DMS 273 (cell line): ENCODE measurements around the gene LGR6.
"Not testable (repeated sequence)": the region's sequence is repeated elsewhere in the genome, so short reads cannot be mapped to it uniquely, and the experiment has no call there.

Source experiments
- DNase-seq: peaks from one replicate; lab custom pipeline; 2025; ENCODE audit not compliant: unreplicated experiment; lab: John Stamatoyannopoulos, UW

LGR6 gene

GRCh38 chr1:202261209-202261958, 67.8 kb downstream of the LGR6 start:
- DNase-seq = not testable (repeated sequence)

- no peak for DNase-seq
These were observed 70.0 kb downstream of the LGR6 start for GRCh38 chr1:202263628-202264027.

- no peak for DNase-seq
These were observed 70.7 kb downstream of the LGR6 start for GRCh38 chr1:202264300-202264699.

GRCh38 chr1:202264726-202265125, 71.1 kb downstream of the LGR6 start:
- no peak for DNase-seq

DNA sequence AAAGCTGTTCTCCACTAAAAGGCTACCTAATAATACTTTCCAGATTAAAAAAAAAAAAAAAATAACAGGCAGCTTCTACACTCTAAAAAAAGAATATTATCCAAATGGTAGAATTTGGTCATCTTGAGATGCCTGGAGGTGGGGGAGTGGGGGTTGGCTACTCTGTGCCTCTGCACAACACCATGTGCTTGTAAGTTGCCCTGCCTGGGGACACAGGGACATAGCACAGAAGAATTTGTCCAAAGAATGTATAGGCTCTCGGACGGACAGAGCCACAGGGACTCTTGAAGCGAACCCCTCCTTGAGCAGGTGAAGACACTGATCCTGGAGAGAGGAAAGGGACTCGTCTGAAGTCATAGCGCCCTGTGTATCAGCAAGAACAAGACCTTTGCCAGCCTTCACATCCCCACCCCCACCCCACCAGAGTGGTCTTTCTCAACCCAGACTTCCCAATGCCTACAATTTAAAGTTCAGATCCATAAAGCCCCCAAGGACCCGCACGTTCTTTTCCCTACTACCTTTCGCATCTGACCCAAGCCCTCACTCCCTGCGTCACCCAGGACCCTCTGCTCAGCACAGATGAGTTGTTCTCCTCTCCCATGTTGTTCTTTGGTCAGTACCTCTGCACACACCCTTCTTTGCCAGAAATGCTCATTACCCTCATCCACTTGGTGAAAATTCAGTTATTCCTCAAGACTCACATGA, 72.6 kb downstream of the LGR6 start:
- no peak for DNase-seq

GRCh38 chr1:202268032-202268431, 74.4 kb downstream of the LGR6 start:
- DNase-seq = no peak

DNA sequence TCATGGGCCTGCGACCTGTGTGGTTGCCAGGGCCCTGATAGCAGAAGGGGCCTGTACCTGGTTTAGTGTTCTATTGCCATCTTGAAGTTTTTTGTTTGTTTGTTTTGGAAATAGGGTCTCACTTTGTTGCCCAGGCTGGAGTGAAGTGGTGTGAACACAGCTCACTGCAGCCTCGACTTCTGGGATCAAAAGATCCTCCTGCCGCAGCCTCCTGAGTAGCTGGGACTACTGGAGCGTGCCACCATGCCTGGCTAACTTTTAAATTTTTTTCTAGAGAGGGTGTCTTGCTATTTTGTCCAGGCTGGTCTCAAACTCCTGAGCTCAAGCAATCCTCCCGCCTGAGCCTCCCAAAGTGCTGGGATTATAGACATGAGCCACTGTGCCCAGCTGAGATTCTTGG, 75.2 kb downstream of the LGR6 start:
- DNase-seq = no peak

DNA sequence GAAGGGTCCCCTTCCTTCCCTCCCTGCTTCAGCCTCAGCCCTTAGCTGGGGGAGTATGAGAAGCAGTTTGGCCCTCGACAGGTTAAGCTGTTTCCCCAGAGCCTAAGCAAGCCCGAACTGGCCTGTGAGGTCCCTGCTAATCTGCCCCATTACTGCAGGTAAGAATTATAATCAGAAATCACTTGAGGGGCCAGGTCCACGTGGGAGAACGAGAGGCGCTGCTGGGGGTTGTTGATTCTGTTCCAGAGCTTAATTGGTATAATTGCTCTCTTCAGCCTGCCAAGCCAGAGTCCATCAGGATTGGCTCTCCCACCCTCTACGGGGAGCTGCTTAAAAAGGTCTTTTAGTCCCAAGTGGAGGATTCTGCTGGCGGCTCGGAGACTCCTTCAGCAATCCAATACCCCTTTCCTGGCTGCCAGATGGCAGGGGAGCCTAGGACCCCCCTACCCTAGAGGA, 77.3 kb downstream of the LGR6 start:
- DNase-seq = peak; percentile 92

DNA sequence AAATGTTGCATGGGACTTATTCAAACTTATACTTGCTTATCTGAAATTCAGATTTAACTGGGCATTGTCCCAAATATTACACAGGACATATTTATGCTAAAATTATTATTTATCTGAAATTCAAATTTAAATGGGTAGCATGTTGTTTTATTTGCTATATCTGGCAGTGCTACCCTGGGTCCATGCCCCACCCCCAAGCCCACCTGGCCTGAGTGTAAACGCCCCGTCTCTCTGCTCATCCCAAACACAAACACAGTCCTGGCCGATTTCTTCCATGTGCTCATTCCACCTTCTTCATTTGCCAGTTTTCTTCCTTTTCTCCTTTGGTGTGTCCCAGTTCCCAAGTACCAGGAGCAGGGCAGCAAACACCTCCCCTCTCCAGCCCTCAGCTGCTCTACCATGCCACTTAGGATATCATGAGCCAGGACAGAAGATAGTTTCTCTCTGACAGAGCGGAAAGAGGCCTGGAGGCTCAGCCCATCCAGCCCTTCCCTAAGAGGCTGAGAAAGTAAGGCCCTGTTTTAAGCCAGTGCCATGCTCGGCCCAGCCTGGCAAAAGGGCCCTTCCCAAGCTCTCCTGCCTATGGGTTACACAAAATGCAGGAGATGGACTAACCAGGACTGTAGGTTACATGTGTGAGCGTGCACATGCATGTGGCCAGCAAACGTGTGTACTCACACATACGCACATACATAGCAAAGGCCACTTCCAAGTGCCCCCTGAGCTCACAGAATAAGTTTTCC, 78.7 kb downstream of the LGR6 start:
- DNase-seq = no peak

DNA sequence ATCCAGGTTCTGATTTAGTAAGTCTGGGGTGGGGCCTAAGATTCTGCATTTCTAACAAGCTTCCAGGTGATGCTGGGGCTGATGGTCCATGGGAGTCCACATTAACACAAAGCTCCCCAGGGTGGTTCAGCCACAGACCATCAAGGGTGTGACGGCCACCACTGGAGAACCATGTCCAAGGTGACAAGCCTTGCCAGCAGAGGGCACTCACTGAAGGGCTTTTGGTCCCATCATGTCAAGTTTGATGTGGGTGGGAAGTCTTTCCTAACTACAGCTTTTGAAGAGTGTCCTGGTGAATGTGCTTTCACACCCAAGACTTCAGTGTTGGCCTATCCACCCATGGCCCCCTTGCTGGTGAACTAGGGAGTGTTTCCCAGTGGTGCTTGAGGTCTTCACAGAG, 81.0 kb downstream of the LGR6 start:
- DNase-seq = peak; percentile 53

DNA sequence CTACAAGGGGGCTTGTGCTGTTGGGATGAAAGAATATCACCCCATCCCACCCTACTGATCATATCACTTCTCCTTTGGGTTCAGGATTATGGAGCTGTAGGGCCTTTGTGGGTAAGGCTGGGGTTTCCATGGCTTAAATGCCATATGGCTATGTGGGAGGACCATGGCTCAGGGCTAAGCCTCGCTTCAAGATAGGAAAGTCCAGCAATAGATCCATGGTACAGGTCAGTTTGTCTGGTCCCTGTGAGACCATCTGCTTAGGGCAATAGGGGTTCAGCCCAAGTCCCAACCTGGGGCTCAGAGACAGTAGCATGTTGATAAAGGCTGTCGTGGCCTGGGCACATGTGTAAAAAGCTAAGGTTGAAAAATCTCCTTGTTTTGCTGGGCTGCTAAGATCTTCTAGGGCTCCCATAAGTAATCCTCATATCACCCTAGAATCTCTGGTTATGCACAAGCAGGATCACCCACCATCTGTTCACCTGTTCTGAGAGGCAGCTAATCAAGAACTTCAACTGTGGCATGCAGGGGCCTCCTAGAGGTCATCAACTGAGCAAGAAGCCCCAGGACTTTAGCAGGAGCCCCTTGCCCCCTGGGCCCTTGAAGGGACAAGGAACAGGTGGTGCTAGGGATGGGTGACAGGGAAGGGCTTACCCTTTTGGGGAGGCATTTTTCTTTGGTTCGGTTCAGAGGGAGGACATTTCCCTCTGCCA, 81.6 kb downstream of the LGR6 start:
- peak; percentile 60 for DNase-seq

- no peak for DNase-seq
These were observed 82.6 kb downstream of the LGR6 start for GRCh38 chr1:202276081-202276715.

GRCh38 chr1:202276920-202277319, 83.3 kb downstream of the LGR6 start:
- DNase-seq = no peak

GRCh38 chr1:202278751-202279150, 85.2 kb downstream of the LGR6 start:
- no peak for DNase-seq

DNA sequence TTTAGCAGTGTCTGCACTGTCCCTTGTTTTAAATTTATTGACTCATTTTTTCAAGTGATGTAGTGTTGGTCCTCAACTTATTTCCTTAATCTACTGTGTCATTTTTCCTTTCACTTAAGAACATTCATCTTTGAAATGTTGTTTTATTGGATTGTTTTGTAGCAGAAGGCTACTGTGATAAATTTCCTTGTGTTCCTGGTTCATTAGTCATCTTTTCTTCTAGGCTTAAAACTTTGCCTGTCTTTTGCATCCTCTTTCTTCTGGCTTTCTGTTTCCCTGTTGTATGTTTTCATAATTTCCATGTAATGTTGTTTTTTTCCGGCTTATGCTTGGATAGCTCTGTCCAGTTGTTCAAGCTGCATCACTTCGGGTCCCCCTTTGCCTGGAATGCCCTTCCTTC, 86.2 kb downstream of the LGR6 start:
- DNase-seq = no peak

- no peak for DNase-seq
These were observed 87.0 kb downstream of the LGR6 start for GRCh38 chr1:202280595-202280994.

GRCh38 chr1:202281316-202282024, 87.9 kb downstream of the LGR6 start:
- no peak for DNase-seq

DNA sequence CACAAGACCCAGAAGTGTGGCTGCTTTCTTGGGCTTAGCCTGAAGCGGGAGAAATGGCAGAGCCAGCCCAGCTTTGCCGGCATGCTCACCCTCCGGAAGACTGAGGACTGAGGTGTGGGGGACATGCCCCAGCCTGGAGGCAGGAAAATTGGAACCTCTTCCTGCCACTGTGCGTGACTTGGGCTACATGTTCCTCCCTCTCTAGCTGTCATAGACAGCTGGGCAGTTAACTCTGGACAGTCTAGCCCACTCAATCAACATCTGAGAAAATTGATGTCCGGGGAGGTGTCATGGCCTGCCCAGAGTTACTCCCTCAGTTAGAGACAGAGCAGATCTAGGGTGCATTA, 88.4 kb downstream of the LGR6 start:
- DNase-seq = no peak

- peak; percentile 54 for DNase-seq
These were observed 89.1 kb downstream of the LGR6 start for GRCh38 chr1:202282596-202283283.
